AG20443 (cell line): ENCODE results near the gene CYB5R3.
A peak's percentile ranks its signal among the peaks of the same experiment; 100 is the strongest.
"Not testable (repeated sequence)": the region's sequence is repeated elsewhere in the genome, so short reads cannot be mapped to it uniquely, and the experiment has no call there.

Source experiments
- DNase-seq: peaks from one replicate; pipeline ENCODE4 v3.0.0; 2012; ENCODE audit warnings: low spot score, mixed read lengths

CYB5R3 gene

DNA sequence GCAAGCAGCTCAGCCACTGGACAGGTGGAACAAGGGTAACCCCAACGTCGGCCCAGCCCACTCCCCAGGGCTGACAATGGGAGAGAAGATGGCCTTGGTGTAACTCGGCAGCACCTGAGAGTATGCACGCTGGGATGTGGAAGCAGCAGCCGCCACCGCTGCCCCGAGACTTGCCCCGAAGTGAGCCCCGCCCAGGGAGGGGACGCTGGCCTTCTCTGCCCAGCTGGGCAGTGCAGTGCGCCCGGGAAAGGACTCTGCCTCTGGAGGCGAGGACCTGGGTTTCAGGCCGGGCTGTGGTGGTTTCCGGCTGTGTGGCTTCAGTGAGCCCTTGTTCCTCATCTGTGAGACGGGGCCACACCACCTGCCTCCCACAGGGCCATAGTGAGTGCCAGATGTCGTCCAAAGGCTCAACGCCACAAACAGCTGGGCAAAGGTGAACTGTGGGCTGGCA lies 25.9 kb downstream of the CYB5R3 start:
- no peak for DNase-seq

DNA sequence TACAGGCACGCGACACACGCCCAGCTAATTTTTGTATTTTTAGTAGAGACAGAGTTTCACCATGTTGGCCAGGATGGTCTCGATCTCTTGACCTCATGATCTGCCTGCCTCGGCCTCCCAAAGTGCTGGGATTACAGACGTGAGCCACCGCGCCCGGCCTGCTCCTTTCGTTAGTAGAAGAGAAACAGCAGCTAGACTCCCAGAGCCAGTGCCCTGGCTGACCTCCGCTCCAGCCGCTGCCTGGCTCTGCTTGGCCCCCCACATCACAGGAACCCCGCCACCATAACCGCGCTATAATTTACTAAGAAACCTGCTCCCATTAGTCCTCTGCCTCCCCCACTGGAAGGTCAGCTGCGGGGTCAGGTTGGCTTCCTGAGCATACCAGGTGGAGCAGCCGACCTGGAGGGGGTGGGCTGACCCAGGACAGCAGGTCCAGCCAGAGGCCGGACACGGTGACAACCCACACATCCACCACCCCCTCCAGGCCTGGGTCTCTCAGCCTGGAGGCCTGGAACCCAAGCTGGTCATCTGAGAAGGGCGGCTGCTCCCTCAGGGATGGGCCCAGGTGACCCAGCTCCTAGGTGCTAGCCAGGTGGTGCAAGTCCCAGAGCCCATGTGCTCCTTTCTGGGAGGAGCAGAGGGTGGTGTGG lies 27.0 kb downstream of the CYB5R3 start:
- DNase-seq, result no peak

DNA sequence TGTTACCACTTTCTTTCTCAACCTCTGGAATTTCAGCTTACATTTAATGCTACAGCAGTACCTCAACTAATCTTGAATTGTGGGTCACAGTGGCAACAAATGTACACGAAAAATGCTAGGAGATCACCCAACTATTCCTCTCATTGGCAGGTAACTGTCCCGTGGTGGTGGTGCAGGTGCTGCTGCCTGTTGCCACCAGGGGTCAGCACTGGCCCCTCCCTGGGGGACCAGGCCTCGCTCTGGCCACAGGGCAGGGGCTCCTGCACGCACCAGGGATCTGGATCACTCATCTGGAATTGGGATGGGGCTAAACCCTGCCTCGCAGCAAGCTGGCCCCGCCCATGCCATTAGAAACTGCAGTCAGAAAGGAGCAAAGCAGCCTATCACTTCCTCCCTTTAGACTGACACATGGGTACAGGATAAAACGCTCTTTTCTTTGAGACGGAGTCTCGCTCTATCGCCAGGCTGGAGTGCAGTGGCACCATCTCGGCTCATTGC lies 27.6 kb downstream of the CYB5R3 start:
- DNase-seq, result peak; percentile 93

DNA sequence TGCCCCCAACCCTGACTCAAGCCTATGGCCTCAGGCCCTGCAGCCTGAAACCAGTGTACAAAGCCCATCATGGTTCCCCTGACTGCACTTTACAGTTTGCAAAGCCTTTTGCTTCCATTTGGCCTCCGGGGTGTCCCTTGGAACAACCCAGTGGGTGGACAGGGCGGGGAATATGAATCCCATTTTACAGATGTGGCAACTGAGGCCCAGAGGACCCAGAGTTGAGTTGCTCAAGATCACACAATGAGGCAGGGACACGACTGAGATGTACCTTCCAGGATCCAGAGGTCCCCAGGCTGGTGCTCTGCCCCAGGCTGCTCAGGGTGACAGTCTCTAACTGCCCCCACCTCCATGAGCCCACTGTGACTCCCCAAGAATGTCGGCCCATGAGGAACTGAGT lies 29.1 kb downstream of the CYB5R3 start:
- no peak for DNase-seq

DNA sequence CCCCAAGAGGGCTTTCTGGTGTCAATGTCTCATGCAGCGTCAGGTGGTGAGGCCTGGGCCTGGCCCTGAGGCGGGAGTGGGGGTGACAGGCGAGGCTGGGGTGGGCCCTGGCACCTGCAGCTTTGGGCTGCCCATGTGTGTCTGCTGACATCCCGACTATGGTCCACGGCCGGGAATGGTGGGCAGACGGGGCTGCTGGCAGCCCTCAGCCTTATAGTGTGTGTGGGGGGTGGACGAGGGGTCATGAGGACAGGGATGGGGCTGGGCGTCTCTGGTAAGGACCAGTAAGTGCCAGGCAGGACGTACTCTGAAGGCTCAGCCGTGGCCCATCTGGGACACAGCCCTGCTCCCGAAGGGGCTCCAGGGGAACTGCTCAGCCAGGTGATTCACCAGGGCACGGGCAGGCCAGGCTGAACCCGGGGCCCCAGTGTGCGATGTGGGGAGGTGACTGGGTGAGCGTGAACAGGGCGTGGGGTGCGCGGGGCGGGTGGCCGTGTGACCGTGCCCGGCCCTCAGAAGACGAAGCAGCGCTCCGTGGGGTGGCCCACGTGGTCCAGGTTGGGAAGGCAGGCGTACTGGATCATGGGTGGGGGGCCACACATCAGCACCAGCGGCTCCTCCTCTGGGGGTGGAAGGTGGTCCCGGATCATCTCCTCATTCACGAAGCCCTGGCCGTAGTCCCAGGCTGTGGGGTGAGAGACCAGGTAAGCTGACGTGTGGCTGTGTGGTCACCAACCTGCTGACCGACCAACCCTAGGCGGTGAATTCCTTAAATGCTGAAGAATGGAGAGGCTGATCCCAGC lies 29.7 kb downstream of the CYB5R3 start:
- no peak for DNase-seq

DNA sequence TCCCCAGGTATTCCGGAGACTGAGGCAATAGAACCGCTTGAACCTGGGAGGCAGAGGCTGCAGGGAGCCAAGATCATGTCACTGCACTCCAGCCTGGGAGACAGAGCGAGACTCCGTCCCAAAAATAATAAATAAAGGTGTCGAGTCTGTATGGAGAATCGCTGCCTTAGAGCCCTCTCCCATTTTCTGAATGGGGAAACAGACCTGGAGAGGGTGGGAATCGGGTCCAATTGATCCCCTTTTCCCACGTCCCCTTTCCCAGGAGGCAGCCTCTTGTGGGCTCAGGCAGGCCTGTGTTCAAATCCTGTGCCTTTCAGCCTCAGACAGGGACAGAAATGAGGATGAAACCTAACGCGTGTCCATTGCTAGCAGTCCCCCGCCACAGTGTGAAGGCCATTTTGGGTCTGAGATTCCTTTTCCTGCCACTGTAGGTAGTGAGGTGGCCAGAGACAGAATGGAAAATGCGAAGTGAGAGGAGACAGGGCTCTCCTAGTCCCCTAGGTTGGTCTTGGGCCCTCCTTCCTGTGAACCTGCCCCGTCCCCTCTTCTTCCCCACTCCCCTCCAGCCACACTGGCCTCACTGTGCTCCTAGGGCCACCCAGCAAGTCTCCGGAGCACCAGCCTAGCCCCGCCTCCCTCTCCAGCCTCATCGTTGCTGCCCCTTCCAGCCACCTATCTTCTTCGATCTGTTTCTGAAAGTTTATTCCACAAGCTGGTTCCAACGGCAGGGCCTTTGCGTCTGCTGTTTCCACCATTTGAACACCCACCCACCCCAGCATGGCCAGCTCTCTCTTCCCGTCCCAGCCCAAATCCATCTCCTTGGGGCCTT lies 31.8 kb downstream of the CYB5R3 start:
- DNase-seq, result no peak

DNA sequence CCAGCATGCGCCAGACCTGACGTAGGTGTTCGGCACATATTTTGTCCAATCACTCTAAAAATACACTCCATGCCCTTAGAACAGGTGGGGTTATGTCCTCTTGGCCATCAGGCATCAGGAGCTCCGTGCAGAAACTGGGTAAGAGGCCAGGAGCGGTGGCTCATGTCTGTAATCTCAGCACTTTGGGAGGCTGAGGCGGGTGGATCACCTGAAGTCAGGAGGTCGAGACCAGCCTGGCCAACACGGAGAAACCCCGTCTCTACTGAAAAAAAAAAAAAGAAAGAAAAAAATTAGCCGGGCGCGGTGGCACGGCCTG lies 33.4 kb downstream of the CYB5R3 start:
- DNase-seq, result not testable (repeated sequence)

DNA sequence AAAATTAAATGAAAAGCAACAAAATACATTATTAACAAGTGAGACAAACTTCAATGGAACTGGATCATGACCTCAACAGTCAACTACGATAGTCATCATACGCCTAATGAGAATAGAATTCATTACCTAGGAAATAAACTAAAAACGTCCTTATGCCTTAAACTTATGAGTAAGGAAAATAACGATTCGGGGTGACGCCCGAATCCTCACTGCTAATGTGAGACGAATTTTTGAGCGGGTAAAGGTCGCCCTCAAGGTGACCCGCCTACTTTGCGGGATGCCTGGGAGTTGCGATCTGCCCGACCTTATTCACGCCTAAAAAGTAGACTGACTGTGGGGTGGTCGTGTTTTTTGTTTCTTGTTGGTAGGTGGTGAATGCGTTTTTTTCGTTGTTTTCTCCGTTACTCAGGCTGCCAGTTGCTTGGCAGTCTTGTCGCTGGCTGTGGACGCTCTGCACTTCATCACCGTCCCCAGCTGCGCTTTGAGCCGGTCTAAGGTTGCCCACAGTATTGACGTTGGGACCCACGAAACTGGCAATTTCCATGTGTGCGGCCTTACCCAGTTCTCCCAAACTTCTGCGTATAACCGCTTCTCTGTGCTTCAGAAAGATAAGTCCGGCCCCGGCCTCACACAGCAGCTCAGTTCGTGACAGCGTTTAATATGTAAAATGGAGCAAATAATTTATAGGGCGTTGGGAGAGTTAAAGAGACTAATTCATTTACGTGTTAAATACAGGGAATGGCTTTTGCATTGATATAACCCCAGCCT lies 33.9 kb downstream of the CYB5R3 start:
- DNase-seq, result peak; percentile 83

DNA sequence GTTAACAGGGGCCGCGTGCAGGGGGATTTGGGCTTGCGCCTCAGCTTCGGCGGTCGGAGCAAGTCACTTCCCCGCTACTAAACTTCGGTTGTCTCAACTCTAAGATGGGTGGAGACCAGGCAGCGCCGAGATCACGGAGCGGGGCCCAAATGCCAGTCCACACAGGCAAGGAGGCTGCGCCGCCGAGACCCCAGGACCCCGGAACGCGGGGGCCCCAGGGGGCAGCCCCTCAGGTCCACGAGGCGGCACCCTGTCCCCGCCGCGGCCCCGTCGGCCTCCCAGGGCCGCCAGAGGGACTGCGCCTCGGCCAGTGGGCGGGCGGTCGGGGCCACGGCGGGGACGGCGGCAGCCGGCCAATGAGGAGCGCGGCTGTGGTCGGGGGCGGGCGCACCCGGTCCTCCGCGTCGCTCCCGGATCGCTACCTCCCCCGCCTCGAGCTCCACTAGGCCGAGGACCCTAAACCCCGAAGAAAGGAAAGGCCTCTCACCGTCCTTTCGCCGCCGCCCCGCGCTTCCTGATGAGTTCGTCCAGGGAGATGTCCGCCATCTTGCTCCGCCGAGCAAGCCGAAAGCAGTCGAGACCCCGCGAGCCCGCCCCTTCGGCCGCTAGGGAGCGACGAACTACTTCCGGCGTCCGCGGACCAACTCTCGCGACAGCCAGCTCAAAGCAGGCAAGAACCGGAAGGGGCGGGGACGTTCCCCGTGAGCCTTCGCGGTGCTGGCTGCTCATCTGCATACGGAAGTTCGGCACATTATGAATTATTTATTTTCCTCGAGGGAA lies 34.7 kb downstream of the CYB5R3 start, which contains the start of gene POLDIP3:
Gene POLDIP3 (minus strand): TSS at position 572 of the 780 bp plus-strand sequence. CDS start 26 bp downstream, at position 546.
- peak; percentile 98 for DNase-seq

DNA sequence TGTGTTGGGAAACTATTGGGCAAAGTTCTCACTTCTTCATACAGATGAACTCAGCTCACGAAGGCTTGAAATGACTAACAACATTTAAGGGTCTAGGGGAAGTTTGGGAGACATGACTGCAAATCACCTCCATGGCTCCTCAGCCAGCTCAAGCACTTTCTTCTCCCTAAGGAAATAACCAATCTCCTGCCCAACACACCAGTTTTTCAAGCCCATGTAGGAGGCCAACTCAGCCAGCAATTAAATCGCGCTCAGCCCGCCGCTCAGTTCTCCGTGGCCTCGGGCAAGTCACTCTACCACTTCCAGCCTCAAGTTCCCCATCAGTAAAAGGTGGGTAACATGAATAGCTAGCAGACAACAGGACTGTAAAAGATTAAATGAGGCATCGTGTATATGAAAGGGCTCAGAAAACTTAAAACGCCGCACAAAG lies 35.3 kb downstream of the CYB5R3 start:
- DNase-seq, result no peak

DNA sequence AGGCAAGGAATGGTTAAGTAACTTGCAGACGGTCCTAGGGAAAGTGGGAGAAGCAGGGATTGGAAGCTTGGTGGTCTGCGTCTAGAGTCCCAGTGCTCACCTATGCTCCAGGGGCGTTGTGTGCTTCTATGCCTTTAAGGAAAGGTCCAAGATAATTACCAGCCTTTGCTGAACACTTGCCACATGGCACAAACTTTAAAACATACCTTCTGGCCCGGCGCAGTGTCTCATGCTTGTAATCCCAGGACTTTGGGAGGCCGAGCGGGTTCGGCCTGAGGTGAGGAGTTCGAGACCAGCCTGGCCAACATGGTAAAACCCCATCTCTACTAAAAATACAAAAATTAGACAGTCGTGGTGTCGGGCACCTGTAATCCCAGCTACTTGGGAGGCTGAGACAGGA lies 36.9 kb downstream of the CYB5R3 start:
- DNase-seq, result no peak

DNA sequence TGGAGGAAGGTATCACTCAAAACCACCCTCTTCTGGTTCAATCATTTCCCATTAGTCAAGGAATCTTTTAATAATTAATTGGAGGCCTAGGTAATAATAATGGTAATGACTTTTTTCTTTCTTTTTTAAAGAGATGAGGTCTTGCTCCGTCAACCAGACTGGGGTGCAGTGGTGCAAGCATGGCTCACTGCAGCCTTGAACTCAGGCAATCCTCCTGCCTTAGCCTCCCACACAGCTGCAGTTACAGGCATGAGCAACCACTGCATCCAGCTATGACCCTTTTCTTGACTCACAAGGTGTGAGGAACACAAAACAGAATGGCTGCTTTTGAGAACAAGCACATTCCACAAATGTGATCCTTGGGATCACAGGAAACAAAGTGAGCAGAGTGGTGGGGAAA lies 38.1 kb downstream of the CYB5R3 start:
- DNase-seq, result no peak

DNA sequence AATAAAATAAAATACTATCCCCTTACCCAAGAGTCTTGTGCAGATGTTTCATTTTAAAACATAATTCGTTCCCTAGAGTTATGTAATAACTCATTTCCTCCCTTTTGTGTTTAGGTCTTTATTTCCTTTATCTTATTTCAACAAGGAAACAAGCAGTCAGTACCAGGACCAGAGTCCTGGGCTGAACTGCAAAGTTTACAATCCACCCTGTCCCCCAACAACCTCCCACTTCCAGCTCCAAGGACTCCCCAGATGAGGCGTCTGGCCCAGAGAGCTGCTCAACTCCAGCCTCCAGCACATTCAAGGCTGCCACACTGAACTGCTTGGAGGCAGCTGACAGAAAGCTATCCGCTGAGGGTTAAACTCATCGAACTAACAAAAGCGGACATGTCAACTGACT lies 39.0 kb downstream of the CYB5R3 start:
- no peak for DNase-seq

DNA sequence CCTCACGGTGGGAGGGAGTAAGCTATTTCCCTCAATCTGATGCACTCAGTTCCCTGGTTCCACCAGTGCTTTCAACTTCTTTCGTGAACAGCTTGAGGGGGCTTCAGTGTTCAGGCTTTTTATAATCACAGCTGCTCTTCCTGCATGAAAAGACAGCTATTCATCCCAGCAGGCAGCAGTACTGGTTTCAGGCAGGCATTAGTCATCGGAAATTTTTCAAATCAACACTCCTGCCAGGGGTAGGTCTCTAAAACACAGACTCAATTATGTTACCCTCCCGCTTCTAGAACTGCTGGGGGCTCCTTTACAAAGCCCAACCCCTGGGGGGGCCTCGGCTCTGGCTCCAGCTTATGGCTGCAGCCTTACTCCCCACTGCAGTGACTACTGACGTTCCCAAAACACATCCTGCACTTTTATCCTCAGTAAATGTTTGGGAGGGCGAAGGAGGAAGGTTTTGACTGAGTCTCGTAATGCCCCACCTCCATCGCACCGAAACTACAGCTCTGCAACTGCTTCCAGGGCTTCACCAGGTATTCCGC lies 40.3 kb downstream of the CYB5R3 start:
- peak; percentile 71 for DNase-seq

DNA sequence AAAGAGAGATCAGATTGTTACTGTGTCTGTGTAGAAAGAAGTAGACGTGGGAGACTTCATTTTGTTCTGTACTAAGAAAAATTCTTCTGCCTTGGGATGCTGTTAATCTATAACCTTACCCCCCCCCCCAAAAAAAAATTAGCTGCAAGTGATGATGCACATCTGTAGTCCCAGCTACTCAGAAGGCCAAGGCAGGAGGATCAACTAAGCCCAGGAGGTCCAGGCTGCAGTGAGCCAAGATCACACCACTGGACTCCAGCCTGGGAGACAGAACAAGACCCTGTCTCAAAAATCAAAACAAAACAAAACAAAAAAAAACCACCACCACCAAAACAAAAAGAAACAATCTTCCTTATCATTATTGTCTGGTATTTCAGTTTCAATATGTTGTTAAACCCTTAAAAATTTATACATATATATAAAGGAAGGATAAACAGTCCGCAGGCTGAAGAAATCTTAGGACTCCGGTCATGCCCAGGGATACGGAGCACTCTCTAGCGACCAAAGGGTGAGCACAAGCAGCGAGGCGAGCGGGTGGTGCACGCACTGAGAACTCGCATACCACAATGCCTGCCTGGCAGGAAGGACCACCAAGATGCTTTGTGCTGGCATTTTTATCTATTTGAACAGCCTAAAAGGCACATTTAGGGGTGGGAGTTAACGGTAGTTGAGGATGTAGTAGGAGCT lies 40.9 kb downstream of the CYB5R3 start:
- DNase-seq, result no peak

DNA sequence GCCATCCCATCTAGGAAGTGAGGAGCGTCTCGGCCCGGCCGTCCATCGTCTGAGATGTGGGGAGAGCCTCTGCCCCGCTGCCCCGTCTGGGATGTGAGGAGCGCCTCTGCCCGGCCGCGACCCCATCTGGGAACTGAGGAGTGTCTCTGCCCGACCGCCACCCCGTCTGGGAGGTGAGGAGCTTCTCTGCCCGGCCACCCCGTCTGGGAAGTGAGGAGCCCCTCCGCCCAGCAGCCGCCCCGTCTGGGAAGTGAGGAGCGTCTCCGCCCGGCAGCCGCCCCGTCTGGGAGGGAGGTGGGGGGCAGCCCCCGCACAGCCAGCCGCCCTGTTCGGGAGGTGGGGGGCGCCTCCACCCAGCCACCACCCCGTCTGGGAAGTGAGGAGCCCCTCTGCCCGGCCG lies 41.6 kb downstream of the CYB5R3 start:
- not testable (repeated sequence) for DNase-seq

DNA sequence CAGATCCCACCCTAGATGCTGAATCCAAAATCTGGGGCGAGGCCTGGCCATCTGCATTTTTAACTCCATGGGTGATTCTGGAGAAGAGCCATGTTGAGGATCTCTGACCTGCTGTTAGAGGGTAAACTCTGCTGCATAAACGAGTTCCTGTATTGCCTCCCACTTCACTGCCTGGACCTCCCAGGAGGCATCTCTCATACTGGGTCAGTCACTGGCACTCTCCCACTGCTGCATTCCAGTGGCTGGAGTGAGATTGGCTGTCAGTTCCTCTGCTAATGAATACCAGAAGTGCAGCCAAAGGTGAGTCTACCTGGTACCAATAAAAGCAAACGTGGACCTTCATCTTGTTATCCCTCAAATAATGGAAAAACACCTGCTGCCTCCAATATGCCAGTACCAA lies 44.8 kb downstream of the CYB5R3 start:
- peak; percentile 39 for DNase-seq

DNA sequence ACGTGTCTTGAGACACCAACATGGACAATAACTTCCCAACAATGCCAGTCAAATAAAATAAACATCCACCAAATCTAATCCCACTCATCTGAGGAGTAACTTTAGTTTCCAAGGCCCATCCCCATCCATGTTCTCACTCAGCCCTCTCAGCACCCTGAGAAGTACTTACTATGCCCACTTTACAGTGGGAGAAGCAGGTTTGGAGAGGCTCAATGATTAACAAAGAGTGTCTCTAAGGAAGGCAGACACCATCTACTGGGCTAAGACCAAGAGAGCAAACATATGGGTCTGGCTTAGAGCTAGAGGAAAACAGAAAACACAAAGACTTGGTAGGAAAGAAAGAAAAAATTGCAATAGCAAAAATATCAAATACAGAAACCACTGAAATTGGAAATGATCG lies 45.8 kb downstream of the CYB5R3 start:
- no peak for DNase-seq

DNA sequence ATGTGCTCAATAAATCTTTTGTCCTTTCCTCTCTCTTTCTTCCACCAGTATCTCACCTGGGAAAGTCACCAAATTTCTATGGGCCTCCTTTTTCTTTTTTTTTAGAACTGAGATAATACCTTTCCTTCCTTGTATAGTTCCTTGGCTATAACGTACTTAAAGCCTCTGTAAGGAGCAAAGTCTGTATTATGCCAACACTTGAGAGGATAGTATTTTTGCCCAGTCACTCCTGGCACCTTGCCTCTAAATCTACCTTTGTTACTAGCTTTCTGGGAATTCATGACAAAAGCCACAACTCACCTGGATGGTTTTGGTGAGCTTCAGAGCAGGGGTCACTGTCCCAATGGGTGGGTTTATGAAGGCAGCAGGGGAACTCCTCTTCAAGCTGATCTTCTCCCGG lies 46.7 kb downstream of the CYB5R3 start:
- DNase-seq, result no peak

DNA sequence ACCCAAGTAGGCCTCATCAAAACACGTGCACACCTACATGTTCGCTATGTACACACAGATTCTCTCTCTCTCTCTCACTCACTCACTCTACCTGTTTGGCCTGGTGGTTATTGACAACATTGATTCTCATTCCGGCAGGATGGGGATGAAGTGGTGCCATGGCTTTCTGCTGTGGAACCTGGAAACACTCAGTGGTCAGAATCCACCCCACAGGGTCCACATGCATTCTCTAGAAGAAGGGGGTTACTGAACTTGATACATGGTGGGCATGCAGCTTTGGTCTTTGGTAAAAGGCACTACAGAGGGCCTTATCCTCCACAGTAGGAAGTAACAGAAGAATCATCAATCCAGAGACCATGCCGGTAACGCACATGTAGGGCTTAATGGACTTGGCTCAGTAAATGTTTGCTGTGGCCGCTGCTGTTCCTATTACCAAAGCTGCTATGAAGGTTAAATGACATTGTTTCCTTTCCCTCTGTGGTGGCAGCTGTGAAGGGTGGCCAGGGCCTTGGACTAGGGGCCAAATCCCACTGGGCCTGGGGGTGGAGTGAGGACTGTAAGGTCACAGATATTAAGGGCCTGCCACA lies 47.2 kb downstream of the CYB5R3 start:
- DNase-seq, result no peak
